NCI-H2227 (cell line): Measurements from ENCODE around the gene LSP1.
"Not testable (repeated sequence)": the region's sequence is repeated elsewhere in the genome, so short reads cannot be mapped to it uniquely, and the experiment has no call there.

ENCODE experiments used
- DNase-seq: peaks from one replicate; lab custom pipeline; 2025; ENCODE audit not compliant: unreplicated experiment; lab: John Stamatoyannopoulos, UW

Gene LSP1

GRCh38 chr11:1862588-1863351 is 9.9 kb downstream of the LSP1 start:
- DNase-seq: no peak

GRCh38 chr11:1863352-1864216 is 10.7 kb downstream of the LSP1 start:
- peak; percentile 77 for DNase-seq

- no peak for DNase-seq
Observed at GRCh38 chr11:1864231-1864630, 11.3 kb downstream of the LSP1 start.

GRCh38 chr11:1864831-1865665 is 12.2 kb downstream of the LSP1 start:
- DNase-seq: no peak

GRCh38 chr11:1866226-1866625 is 13.3 kb downstream of the LSP1 start:
- no peak for DNase-seq

- no peak for DNase-seq
Observed at GRCh38 chr11:1866776-1867175, 13.9 kb downstream of the LSP1 start.

GRCh38 chr11:1867381-1867780 is 14.5 kb downstream of the LSP1 start:
- DNase-seq: no peak

- no peak for DNase-seq
Observed at GRCh38 chr11:1868056-1868635, 15.3 kb downstream of the LSP1 start.

GRCh38 chr11:1868636-1869291 is 15.9 kb downstream of the LSP1 start:
- DNase-seq: no peak

GRCh38 chr11:1869427-1870325 is 16.8 kb downstream of the LSP1 start:
- DNase-seq: no peak

GRCh38 chr11:1870326-1870696 is 17.4 kb downstream of the LSP1 start:
- DNase-seq: no peak

GRCh38 chr11:1870721-1871466 is 18.0 kb downstream of the LSP1 start:
- DNase-seq: no peak

GRCh38 chr11:1871531-1871930 is 18.6 kb downstream of the LSP1 start:
- no peak for DNase-seq

- no peak for DNase-seq
Observed at GRCh38 chr11:1872267-1872985, 19.5 kb downstream of the LSP1 start.

GRCh38 chr11:1873048-1873812 is 20.3 kb downstream of the LSP1 start:
- peak; percentile 24 for DNase-seq

GRCh38 chr11:1873813-1874150 is 20.9 kb downstream of the LSP1 start:
- DNase-seq: not testable (repeated sequence)

GRCh38 chr11:1874441-1875092 is 21.7 kb downstream of the LSP1 start:
- DNase-seq: not testable (repeated sequence)
